Kidney epithelial cell (primary cell): Measurements from ENCODE around the gene SELE. TPM values are rescaled to one million over a fixed set of nuclear protein-coding genes. Genes with fewer than 3 reads are reported as not detected.

Experiments
- DNase-seq: peaks from one replicate; pipeline ENCODE4 v3.0.0-alpha.2; 2010; ENCODE audit warnings: low read depth
- H3K27me3 ChIP-seq: 2 replicates; pipeline ENCODE4 v1.6.0; 2011; ENCODE audit warnings: low read length; ENCODE audit not compliant: control insufficient read depth, insufficient read depth
- H3K36me3 ChIP-seq: 2 replicates; pipeline ENCODE4 v1.5.1; 2011; ENCODE audit warnings: low read length; ENCODE audit not compliant: control insufficient read depth, insufficient read depth
- H3K4me3 ChIP-seq: 2 replicates; pipeline ENCODE4 v1.5.1; 2011; ENCODE audit warnings: low read depth, mild to moderate bottlenecking, control low read depth, low read length
- total RNA-seq: library from RNA; depleted of rRNA; stranded (reverse); fragments of >200 nt; gene quantifications from 2 replicates; pipeline ENCODE4 v1.2.3, GENCODE V29; 2015
- TF ChIP-seq, protein P1 (sequence below): IDR thresholded peaks from 2 replicates; pipeline ENCODE4 v1.5.1; 2011; ENCODE audit warnings: mild to moderate bottlenecking, moderate library complexity, low read length, control low read depth, inconsistent platforms; ENCODE audit not compliant: insufficient read depth, poor library complexity, severe bottlenecking

The SELE gene
- total RNA-seq, 1 donor from 2014 or later, result not detected

DNA sequence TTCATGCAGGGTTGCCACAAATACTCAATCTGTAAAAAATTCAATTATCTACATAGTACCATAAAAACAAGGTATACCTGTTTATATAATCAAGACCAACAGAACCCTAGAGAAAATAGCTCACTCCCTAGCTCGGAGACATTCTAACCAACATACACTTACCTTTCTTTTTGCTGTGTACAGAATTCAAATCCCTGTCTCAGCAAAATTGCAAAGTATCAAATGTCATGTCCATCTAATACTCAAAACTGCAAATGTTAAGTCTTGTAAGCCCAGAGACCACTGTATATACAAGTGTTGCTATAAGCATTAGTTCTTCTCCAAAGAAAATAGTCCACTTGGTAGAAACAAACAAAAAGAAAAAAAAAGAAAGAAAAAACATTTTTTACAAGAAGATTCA is 16.2 kb upstream of the SELE start:
- TF ChIP-seq, protein P1, sequence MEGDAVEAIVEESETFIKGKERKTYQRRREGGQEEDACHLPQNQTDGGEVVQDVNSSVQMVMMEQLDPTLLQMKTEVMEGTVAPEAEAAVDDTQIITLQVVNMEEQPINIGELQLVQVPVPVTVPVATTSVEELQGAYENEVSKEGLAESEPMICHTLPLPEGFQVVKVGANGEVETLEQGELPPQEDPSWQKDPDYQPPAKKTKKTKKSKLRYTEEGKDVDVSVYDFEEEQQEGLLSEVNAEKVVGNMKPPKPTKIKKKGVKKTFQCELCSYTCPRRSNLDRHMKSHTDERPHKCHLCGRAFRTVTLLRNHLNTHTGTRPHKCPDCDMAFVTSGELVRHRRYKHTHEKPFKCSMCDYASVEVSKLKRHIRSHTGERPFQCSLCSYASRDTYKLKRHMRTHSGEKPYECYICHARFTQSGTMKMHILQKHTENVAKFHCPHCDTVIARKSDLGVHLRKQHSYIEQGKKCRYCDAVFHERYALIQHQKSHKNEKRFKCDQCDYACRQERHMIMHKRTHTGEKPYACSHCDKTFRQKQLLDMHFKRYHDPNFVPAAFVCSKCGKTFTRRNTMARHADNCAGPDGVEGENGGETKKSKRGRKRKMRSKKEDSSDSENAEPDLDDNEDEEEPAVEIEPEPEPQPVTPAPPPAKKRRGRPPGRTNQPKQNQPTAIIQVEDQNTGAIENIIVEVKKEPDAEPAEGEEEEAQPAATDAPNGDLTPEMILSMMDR, result no peak
- no peak overlapping the region for H3K4me3 ChIP-seq
- no peaks in the 10 kb centered on the region for H3K27me3 ChIP-seq
- DNase-seq, result no peak
- no peaks in the 10 kb centered on the region for H3K36me3 ChIP-seq

DNA sequence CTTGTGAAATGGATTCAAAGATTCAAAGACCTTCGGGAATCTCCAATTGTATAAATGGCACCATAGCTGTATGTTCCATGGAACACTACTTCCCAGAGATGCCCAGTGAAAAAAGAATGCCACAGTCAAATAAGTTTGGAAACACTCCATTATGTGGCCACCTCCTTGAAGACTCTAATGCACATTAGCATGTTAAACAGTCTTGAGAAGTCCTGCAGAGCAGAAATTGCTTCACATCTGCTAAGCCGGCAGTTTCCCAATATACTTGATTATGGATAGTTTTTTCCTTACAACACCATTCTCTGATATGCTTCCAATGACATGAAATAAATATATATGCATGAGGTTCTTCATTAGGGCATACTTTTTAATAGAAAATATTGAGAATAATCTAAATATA is 12.7 kb upstream of the SELE start:
- H3K4me3 ChIP-seq, result no peak overlapping the region
- TF ChIP-seq, protein P1, result no peak
- no peak for DNase-seq
- H3K27me3 ChIP-seq, result no peaks in the 10 kb centered on the region
- H3K36me3 ChIP-seq, result no peaks in the 10 kb centered on the region

DNA sequence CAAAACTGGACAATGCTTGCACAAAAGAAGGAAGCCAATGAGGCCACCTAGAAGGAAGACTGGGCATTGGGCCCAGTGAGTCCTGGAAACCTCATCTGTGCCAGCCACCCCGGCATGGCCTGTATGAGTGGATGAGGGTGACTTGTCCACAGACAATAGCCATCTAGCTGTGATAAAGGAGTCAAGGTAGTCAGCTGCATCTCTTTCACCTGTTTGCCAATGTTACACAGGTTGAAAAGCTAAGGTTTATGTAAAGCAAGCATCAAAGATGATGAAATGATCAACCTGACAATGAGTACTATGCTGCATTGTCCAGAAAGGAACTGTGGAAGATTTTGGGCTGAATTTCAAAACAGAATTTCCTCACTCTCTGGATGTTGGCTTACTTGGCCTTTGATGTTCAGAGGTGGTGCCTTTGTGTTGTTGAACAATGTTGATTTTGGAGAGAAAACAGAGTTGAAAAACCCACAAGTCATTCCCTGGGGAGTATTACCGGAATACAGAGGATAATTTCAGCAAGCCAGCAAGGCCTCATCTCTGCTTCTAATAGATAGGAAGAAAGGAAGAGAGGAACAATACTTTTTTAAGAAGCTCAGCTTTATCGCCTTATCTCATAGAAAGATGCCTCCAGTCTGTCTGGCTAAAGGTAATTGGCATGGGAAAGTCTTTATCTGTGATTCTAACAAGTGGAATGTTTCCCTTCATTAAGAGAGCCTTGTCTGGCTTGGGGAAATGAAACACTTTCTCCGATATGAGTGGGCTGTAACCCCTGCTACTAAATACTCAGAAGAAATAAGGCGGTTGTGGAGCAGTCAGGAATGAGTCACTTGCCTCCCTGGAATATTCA is 11.4 kb upstream of the SELE start:
- H3K36me3 ChIP-seq, result no peaks in the 10 kb centered on the region
- TF ChIP-seq, protein P1, result no peak
- H3K4me3 ChIP-seq, result no peak overlapping the region
- no peaks in the 10 kb centered on the region for H3K27me3 ChIP-seq
- no peak for DNase-seq

DNA sequence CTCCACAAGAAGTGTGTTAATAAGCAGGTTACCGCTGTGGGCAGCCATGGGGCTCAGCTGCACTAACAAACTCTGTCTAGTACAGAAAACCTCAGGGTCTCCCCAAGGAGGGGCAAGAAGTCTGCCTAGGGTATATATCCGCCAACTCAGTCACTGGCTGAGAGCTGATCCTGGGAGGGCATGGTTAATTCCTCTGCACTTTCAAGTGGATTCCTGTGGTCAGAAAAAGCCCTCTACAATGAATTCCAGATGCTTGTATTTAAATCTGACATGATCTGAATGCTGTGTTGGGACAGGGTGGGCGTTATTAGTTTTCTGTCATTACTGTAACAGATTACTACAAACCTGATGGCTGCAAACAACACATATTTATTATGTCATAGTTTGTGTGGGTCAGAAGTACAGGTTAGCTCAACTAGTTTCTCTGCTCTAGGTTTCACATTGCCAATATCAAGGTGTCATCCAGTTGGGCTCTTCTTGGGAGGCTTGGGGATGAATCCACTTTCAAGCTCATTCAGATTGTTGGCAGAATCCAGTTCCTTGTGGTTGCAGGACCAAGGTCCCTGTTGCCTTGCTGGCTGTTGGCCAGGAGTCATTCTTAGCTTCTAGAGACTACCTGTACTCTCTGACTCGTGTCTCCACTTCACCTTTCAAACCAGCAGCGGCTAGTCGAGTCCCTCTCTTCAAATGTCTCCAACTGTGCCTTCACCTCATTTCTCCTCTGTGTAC is 8.0 kb upstream of the SELE start:
- H3K36me3 ChIP-seq, result no peaks in the 10 kb centered on the region
- no peaks in the 10 kb centered on the region for H3K27me3 ChIP-seq
- no peak overlapping the region for H3K4me3 ChIP-seq
- no peak for DNase-seq
- TF ChIP-seq, protein P1, result no peak

DNA sequence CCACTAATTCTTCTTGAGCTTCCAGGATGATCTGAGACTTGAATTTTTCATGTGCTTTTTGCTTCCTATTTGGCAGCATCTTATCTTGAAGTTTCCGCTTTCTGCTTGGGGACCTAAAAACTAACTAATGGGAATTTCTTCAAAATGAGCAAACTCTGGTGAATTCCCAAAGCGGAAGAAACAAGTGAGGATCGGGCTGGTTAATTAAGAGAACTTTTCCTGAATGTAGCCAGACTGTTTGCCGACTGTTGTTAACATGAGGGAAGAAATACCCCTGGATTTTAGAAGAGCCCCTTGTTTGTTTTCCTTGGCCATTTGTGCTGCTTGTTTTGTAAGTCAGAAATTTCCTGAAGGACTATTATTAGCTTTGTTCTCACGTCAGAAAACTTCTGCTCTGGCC is 6.1 kb upstream of the SELE start:
- Histone ChIP-seq H3K4me3 (no peak overlapping the region), H3K36me3 (no peaks in the 10 kb centered on the region), H3K27me3 (no peaks in the 10 kb centered on the region)
- TF ChIP-seq, protein P1, result no peak
- DNase-seq, result no peak
